ENCODE results near the gene USP15.

USP15 gene

GRCh38 chr12:62294378-62294777 lies 34.2 kb downstream of the USP15 start:
- H3K36me3 ChIP-seq (replicated peaks; ENCODE audit: low read depth, low read length): peaks cover 50% of the 10 kb centered on the region
- 0 out of 2 replicates have a peak, but pooled peaks cover 9% of the 10 kb centered on the region for H3K9me3 ChIP-seq (ENCODE audit: insufficient read depth, low read length)
- peaks cover 69% of the 10 kb centered on the region for H3K79me2 ChIP-seq (ENCODE audit: low read length)

GRCh38 chr12:62296001-62296400 lies 35.8 kb downstream of the USP15 start:
- Histone ChIP-seq H2AFZ (ENCODE audit: low read depth, low read length) (no peak overlapping the region), H3K27me3 (ENCODE audit: low read depth, low read length) (no peaks in the 10 kb centered on the region), H3K36me3 (replicated peaks; ENCODE audit: low read depth, low read length) (peaks cover 38% of the 10 kb centered on the region), H3K4me2 (ENCODE audit: low read length) (no peak overlapping the region), H3K9me3 (ENCODE audit: insufficient read depth, low read length) (0 out of 2 replicates have a peak, but pooled peaks cover 2% of the 10 kb centered on the region), H3K79me2 (ENCODE audit: low read length) (peaks cover 67% of the 10 kb centered on the region), H4K20me1 (ENCODE audit: insufficient read depth, low read length) (peaks cover 51% of the 10 kb centered on the region), H3K4me3 (ENCODE audit: low read length) (no peak overlapping the region), H3K4me1 (ENCODE audit: low read length) (peaks cover 17% of the 10 kb centered on the region), H3K9ac (ENCODE audit: low read length) (no peak overlapping the region), H3K27ac (ENCODE audit: low read length) (no peak overlapping the region)
- TF ChIP-seq EZH2phosphoT487 (IDR thresholded peaks at IDR 0.05; ENCODE audit: low read depth): no peak

More at GRCh38 chr12:62294378-62294777, 34.2 kb downstream of the USP15 start:
- H4K20me1 ChIP-seq (ENCODE audit: insufficient read depth, low read length): peaks cover 44% of the 10 kb centered on the region
- TF ChIP-seq, protein P1, sequence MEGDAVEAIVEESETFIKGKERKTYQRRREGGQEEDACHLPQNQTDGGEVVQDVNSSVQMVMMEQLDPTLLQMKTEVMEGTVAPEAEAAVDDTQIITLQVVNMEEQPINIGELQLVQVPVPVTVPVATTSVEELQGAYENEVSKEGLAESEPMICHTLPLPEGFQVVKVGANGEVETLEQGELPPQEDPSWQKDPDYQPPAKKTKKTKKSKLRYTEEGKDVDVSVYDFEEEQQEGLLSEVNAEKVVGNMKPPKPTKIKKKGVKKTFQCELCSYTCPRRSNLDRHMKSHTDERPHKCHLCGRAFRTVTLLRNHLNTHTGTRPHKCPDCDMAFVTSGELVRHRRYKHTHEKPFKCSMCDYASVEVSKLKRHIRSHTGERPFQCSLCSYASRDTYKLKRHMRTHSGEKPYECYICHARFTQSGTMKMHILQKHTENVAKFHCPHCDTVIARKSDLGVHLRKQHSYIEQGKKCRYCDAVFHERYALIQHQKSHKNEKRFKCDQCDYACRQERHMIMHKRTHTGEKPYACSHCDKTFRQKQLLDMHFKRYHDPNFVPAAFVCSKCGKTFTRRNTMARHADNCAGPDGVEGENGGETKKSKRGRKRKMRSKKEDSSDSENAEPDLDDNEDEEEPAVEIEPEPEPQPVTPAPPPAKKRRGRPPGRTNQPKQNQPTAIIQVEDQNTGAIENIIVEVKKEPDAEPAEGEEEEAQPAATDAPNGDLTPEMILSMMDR (IDR thresholded peaks at IDR 0.05; ENCODE audit: low read depth, low read length): no peak
- TF ChIP-seq EZH2phosphoT487 (IDR thresholded peaks at IDR 0.05; ENCODE audit: low read depth): no peak
- no peak overlapping the region for H3K27ac ChIP-seq (ENCODE audit: low read length)
- no peak overlapping the region for H3K4me3 ChIP-seq (ENCODE audit: low read length)
- H2AFZ ChIP-seq (ENCODE audit: low read depth, low read length): no peak overlapping the region
- H3K4me2 ChIP-seq (ENCODE audit: low read length): no peak overlapping the region
- no peaks in the 10 kb centered on the region for H3K27me3 ChIP-seq (ENCODE audit: low read depth, low read length)
- H3K9ac ChIP-seq (ENCODE audit: low read length): no peak overlapping the region
- H3K4me1 ChIP-seq (ENCODE audit: low read length): peaks cover 5% of the 10 kb centered on the region; the same call in 1 of the 2 replicates

DNA sequence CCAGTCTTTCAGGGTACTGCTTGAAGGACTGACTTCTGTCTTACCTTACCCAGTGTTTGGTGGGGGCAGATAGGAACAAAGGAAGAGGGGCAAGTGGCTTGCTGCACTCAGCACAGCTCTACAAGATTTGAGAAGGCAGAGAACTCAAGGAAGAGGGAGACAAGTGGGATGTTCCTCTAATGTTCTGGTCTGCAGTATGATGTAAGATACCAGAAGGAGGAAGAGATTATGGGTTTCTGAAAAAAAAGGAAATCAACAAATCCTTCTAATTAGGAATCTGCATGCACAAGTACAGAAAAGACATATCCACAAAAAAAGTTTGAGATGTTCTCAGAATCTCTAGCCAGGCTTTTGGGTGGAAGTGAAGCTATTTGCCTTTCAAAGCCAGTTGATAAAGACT lies 37.1 kb downstream of the USP15 start:
- H3K4me3 ChIP-seq (ENCODE audit: low read length): no peak overlapping the region
- peaks cover 48% of the 10 kb centered on the region for H4K20me1 ChIP-seq (ENCODE audit: insufficient read depth, low read length)
- H3K4me2 ChIP-seq (ENCODE audit: low read length): no peak overlapping the region
- H3K27ac ChIP-seq (ENCODE audit: low read length): no peak overlapping the region
- peaks cover 65% of the 10 kb centered on the region for H3K79me2 ChIP-seq (ENCODE audit: low read length)
- no peaks in the 10 kb centered on the region for H3K27me3 ChIP-seq (ENCODE audit: low read depth, low read length)
- peaks cover 35% of the 10 kb centered on the region for H3K36me3 ChIP-seq (replicated peaks; ENCODE audit: low read depth, low read length)
- no peak overlapping the region for H3K9ac ChIP-seq (ENCODE audit: low read length)
- H3K9me3 ChIP-seq (ENCODE audit: insufficient read depth, low read length): no peaks in the 10 kb centered on the region
- peaks cover 28% of the 10 kb centered on the region for H3K4me1 ChIP-seq (ENCODE audit: low read length)
- TF ChIP-seq EZH2phosphoT487 (IDR thresholded peaks at IDR 0.05; ENCODE audit: low read depth): no peak
- TF ChIP-seq, protein P1 (IDR thresholded peaks at IDR 0.05; ENCODE audit: low read depth, low read length): no peak
- no peak overlapping the region for H2AFZ ChIP-seq (ENCODE audit: low read depth, low read length)

GRCh38 chr12:62299617-62300016 lies 39.4 kb downstream of the USP15 start:
- H3K4me2 ChIP-seq (ENCODE audit: low read length): no peak overlapping the region
- no peaks in the 10 kb centered on the region for H3K27me3 ChIP-seq (ENCODE audit: low read depth, low read length)
- no peak overlapping the region for H3K27ac ChIP-seq (ENCODE audit: low read length)
- H3K4me1 ChIP-seq (ENCODE audit: low read length): peaks cover 23% of the 10 kb centered on the region
- no peak overlapping the region for H3K4me3 ChIP-seq (ENCODE audit: low read length)
- H3K9ac ChIP-seq (ENCODE audit: low read length): no peak overlapping the region
- peaks cover 4% of the 10 kb centered on the region; the same call in 1 of the 2 replicates for H3K9me3 ChIP-seq (ENCODE audit: insufficient read depth, low read length)
- no peak for TF ChIP-seq EZH2phosphoT487 (IDR thresholded peaks at IDR 0.05; ENCODE audit: low read depth)
- TF ChIP-seq, protein P1 (IDR thresholded peaks at IDR 0.05; ENCODE audit: low read depth, low read length): no peak
- H3K36me3 ChIP-seq (replicated peaks; ENCODE audit: low read depth, low read length): peaks cover 56% of the 10 kb centered on the region
- peaks cover 34% of the 10 kb centered on the region for H4K20me1 ChIP-seq (ENCODE audit: insufficient read depth, low read length)
- H3K79me2 ChIP-seq (ENCODE audit: low read length): peaks cover 46% of the 10 kb centered on the region
- no peak overlapping the region for H2AFZ ChIP-seq (ENCODE audit: low read depth, low read length)

All from OCI-LY3 (cell line).